Hematopoietic multipotent progenitor cell treated with erythropoietin and hydrocortisone succinate and interleukin-3 and kit ligand, for 17 days (in vitro differentiated cells): ENCODE measurements around the gene TMTC4.
A peak's percentile ranks its signal among the peaks of the same experiment; 100 is the strongest.
"Not testable (repeated sequence)": the region's sequence is repeated elsewhere in the genome, so short reads cannot be mapped to it uniquely, and the experiment has no call there.

ENCODE experiments used
- DNase-seq: peaks from one replicate; pipeline ENCODE4 v3.0.0-alpha.2; 2015; ENCODE audit warnings: low spot score

TMTC4 gene

DNA sequence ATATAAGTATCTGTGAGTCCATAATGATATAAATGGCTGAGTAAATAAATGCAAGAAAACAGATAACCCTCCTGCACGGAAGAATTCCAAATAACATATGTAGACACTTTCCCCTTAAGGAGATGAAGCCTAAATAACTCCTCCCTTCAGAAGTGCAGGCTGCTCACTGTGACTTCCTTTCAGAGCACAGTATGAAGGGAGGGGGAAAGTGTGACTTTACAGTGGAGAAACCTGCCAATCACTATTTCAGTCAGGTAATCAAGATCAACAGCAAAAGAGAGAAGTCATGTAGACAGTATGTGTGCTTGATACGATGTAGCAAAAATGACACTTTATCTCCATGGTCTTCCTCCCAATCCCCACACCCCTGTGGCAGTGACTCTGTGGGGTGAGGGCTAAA lies 93.1 kb downstream of the TMTC4 start:
- DNase-seq = no peak

DNA sequence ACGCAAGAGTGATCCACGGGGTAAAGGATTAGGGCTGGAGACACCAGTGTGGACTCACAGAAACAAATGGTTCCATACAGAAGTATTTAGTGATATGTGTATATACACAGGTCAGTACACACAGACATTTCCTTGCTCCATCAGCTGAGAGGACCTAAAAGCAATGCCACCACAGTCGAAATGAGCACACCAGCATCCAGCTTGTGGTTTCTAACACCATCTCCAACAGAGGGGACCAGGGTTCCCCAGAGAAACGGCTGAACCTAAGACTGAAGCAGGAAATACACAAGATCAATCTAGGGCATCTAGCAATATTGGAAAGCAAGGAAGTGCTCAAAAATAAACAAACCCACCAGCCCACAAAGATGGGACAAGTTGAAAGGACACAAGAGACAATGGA lies 93.6 kb downstream of the TMTC4 start:
- no peak for DNase-seq

DNA sequence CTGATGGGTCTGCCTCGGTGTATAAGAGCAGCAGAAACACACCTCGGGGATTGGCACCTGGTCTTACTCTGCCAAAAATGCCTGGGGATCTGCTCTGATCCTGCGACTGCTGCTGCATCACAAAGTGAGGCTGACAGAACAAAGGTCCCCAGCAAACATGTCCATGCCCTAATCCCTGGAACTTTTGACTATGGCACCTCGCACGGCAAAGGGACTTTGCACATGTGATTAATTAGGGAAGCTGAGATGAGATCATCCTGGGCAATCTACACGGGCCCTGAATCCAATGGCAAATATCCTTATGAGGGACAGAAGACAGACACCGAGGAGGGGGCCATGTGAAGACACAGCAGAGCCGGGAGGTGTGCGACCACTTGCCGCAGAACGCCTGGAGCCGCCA lies 94.5 kb downstream of the TMTC4 start:
- DNase-seq = no peak

DNA sequence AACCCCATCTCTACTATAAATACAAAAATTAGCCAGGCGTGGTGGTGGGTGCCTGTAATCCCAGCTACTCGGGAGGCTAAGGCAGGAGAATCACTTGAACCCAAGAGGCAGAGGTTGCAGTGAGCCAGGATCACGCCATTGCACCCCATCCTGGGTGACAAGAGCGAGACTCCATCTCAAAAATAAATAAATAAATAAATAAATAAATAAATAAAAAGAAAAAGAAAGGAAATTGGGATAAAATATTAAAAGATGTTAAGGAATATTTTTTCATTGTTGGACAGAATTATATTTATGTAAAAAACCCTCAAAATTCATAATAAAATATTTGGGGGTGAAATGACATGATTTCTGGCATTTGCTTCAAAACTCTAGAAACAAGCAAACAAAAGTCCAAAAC lies 97.4 kb downstream of the TMTC4 start:
- DNase-seq = not testable (repeated sequence)

DNA sequence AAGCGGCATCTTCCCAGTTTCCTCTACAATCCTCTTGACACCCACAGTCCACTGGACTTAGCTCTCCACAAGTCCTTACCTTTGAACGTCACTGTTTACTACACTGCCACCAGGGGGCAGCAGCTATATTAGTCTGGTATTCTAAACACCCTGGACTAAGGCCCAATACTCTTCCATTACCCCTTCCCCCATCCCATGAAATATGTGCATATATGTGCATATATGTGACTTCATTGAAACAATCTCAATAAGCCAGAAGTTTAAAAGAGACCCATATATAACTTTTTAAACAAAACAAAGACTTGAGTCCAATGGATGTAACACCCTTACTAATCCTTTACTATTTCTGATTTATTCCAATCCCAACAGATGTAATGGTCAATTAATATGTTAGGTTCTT lies 101.5 kb downstream of the TMTC4 start:
- DNase-seq = peak; percentile 64

DNA sequence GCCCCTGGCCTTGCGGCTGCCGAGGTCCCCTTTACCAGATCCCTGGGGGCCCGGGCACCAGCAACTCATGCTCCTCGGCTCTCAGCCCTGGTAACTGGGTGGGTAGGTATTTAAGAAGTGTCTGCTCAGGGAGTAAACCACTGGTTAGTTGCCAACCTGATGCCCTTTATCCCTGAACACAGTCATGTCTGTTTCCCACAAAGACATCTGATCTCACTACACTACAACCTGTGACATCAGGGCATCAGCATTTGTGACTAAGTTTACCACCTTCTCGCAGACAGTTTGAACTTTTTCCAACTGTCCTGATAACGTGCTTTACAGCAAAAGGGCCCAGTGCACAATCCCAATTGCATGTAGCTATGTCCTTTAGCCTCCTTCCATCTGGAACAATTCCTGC lies 108.1 kb downstream of the TMTC4 start:
- DNase-seq = no peak

DNA sequence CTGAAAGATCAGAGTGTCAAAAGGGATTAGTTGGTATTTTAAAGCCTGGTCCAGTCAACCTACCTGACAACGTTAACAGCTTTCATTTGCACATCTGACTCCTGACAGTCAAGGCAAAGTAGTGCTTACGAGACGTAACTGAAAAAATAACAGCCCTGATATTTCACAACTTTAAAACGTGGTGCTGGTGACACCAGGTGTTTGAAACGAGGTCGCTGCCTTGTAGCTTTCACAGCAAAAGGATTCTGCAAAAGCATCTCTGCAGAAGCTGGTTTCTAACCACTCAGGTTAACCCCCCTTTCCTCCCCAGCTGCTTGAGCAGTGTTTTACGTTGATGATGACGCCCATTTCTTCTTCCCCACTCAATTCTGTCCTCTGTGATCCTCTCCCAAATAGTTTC lies 109.3 kb downstream of the TMTC4 start:
- DNase-seq = no peak

DNA sequence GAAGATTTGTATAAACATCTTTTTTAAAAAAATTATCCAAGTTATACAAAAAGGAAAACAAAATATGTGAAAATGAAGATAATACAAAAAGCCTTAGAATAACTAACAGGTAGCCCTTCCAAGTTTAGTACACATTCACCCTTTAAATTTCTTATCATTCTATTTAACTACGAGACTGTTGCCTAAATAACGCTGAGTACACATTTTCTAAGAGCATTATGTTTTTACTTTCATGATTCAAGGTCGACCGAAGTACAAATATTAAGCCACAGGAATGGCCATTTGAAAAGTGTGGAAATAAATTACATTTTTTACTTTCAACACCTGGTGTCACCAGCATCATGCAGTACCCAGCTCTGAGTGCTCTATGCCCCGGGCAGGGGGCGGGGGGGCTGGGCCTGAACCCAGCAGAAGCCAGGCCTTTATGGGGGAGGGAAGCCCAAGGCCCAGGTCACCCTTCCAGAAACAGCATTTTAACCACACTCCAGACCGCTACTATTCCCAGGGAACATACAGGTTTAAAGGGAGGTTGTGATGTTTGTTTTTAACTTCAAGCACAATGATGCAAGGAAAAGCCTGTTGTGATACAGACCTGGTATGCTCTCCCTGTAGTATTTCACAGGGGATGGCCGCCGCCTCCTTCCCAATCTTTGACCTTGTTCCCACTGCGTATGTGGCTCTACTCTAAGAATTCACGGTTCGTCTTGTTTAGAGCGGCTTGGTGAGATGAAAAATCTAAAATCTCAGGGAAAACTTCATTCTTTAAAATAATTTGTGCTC lies 110.0 kb downstream of the TMTC4 start:
- DNase-seq = no peak

DNA sequence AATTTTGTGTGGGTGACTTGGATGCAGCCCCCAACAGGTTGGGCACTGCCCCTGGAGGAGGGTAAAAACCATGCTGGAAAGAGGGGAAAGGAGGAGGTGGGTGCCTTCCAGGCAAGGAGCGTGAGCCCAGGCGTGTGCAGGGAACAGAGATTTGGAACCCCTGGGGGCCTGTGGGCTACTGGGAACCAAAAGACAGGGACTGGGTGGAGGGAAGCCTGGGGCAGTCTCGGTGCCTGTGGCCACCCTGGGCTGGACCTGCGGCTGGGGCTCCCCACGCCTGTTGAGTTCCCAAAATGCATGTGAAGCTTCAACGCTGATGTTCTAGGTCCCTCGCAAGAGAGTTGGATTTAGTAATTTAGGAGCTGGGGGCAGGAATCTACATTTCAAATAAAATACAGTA lies 110.8 kb downstream of the TMTC4 start:
- DNase-seq = no peak

DNA sequence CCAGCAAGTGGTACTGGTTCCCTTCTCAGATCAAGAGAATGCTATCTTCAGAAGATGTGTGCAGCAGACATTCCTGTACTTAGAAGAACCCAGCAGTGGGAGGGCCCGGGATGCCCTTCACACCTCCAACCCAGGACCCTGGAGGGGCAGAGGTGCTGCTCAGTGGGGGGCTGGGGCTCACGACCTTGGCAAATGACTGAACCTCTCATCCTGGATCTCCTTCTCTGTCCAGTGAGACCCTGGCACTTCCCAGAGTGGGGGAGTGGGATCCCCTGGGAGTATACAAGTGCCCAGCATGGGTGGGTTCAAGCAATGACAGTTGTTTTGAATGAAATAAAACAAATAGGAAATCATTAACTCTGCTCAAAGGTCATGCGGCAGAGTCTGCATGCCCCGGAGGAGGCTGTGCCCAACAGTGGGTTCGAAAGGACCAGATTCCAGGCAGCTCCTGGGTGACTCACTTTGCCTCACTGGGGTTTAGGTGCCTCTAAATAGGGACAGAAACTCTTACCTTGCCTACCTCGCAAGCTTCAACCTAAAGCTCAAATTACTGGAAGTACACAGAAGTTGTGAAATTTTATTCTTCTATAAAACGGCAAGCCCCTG lies 112.9 kb downstream of the TMTC4 start:
- no peak for DNase-seq

DNA sequence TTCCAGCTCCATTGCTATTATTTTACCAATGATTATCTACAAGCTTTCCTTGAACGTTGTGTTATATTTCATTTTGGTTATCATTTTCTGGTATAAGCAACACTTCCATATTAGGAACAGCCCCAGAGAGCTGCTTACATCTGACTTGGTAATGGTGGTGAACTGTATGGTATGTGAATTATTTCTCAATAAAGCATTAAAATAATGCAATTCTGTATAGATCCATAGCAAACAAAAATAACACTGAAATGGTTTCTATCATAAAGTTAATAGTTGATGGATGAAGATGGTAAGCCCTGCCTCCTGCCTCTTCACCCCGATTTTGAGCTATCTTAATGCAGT lies 113.5 kb downstream of the TMTC4 start:
- DNase-seq = no peak

DNA sequence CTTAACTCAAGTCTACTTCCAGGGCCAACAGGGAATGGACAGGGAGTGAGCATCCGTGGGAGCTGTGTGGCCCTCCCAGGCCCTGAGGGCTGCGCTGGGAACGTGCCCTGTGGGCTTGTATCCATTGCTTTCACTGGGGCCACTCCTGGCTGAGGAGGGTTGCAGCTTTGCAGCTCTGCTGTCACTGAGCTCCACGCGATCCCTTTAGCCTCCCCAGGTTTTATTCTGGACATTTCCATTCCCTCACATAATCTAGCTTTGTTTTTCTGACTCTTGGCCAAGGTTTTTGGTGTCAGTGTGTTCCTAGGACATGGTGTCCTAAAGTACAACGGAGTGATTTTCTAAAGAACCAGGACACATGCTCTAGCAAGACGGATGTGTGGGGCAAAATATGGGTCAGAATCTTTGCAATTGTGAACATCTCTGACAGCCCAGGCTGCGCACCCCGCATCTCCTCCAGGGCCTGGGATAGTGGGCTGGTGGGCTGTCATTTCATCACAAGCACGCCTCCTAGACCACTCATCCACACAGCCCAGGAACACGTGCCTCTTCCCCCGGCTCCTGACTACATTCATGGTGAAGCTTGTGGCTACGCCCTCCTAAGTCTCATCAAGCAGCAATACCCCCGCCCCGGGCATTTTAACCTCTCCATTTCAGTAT lies 114.0 kb downstream of the TMTC4 start:
- DNase-seq = no peak

DNA sequence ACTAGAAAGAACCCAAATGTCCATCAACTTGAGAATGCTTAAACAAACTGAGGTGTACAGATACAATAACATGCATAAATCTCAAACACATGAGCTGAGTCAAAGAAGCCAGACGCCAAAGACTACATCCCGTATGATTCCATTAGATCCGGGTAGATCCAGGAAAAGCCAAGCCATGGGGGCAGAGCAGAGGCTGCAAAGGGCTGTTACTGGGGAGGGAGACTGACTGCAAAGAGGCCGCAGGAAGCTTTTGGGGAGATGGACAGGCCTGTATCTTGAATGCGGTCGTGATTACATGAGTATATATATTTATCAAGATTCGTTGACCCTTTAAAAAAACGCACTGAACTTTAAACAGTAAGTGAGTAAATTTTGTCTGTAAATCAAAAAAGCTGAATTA lies 114.7 kb downstream of the TMTC4 start:
- no peak for DNase-seq
